Peyer's patch (tissue), 4 donors: ENCODE measurements around the gene GULP1. TPM values are rescaled to one million over a fixed set of nuclear protein-coding genes. Genes with fewer than 3 reads are reported as not detected.

Source experiments
- DNase-seq, 3 donors: peaks; one replicate each; pipeline ENCODE4 v3.0.0-alpha.2; 2017 to 2019
- H3K27ac ChIP-seq, 4 donors: fragments of 200-600 bp; sonication (generic); one replicate each; pipeline ENCODE4 v1.5.1; 2016 to 2019
- H3K27me3 ChIP-seq, 2 donors: fragments of 200-600 bp; sonication (generic); one replicate each; pipeline ENCODE4 v1.5.1; 2019
- H3K36me3 ChIP-seq, 3 donors: fragments of 200-600 bp; sonication (generic); one replicate each; pipeline ENCODE4 v1.5.1; 2016 to 2019
- H3K4me1 ChIP-seq, 4 donors: fragments of 200-600 bp; sonication (generic); one replicate each; pipeline ENCODE4 v1.5.1; 2016 to 2019
- H3K4me3 ChIP-seq, 4 donors: fragments of 200-600 bp; sonication (generic); 1 replicate in 3 of 4; 2 replicates in 1 of 4; pipeline ENCODE4 v1.5.1; 2016 to 2019; ENCODE audit warnings: mild to moderate bottlenecking in 1 of 4
- H3K9me3 ChIP-seq, 4 donors: fragments of 200-600 bp; sonication (generic); one replicate each; pipeline ENCODE4 v1.5.1; 2016 to 2019; ENCODE audit warnings: mild to moderate bottlenecking in 1 of 4
- CTCF ChIP-seq, 6 experiments: fragments of 450-650 bp in 4 of 6; fragments of 200-600 bp in 2 of 6; sonication (generic) in 1 of 6; IDR thresholded peaks; one replicate each; pipeline ENCODE4 v1.5.1; 2017 to 2019; ENCODE audit warnings: antibody characterized with exemption in 6 of 6, mild to moderate bottlenecking in 3 of 6, moderate library complexity in 1 of 6
- POLR2A ChIP-seq, 2 donors: fragments of 450-650 bp; IDR thresholded peaks; one replicate each; pipeline ENCODE4 v1.5.1; 2017; ENCODE audit warnings: antibody characterized with exemption in 2 of 2, mild to moderate bottlenecking in 2 of 2, moderate library complexity in 2 of 2
- total RNA-seq, 4 donors: library from RNA; depleted of rRNA; stranded (reverse); fragments of >200 nt; gene quantifications; one replicate each; pipeline ENCODE4 v1.1.0, GENCODE V29; 2016

Gene GULP1
- total RNA-seq, 4 donors from 2014 or later, result 18.8 to 101 (median 29.3) TPM

GRCh38 chr2:188478724-188479123, 187.1 kb downstream of the GULP1 start:
- H3K4me3 ChIP-seq, result no peak overlapping the region
- no peaks in the 10 kb centered on the region for H3K36me3 ChIP-seq
- no peak for TF ChIP-seq POLR2A (IDR thresholded peaks at IDR 0.05)
- TF ChIP-seq CTCF (IDR thresholded peaks at IDR 0.05), result no peak
- no peaks in the 10 kb centered on the region for H3K4me1 ChIP-seq
- no peaks in the 10 kb centered on the region for H3K9me3 ChIP-seq
- H3K27ac ChIP-seq, result no peak overlapping the region
- no peaks in the 10 kb centered on the region for H3K27me3 ChIP-seq
- no peak for DNase-seq

DNA sequence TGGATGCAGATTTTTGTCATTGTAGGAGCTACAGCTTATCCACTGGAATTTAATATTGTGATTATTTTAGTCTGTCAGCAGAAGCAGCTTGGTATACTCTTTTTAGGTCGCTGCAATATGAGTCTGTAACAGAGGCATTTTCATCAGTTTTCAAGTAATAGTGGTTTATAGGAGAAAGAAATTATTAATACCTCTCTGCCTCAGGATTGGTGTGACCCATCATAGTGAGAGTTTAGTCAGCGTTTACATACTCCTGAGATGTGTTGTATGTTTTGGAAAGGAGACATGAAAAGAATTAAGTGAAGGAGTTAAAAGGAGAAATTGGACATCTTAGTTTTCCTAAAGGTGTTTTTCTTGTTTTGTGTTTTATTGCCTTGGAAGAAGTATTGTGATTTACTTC, 189.8 kb downstream of the GULP1 start:
- H3K4me1 ChIP-seq, result no peaks in the 10 kb centered on the region
- H3K27ac ChIP-seq, result no peak overlapping the region
- TF ChIP-seq POLR2A (IDR thresholded peaks at IDR 0.05) (no peak), CTCF (IDR thresholded peaks at IDR 0.05) (no peak)
- no peaks in the 10 kb centered on the region for H3K36me3 ChIP-seq
- H3K9me3 ChIP-seq, result no peaks in the 10 kb centered on the region
- DNase-seq, result no peak
- no peaks in the 10 kb centered on the region for H3K27me3 ChIP-seq
- no peak overlapping the region for H3K4me3 ChIP-seq

DNA sequence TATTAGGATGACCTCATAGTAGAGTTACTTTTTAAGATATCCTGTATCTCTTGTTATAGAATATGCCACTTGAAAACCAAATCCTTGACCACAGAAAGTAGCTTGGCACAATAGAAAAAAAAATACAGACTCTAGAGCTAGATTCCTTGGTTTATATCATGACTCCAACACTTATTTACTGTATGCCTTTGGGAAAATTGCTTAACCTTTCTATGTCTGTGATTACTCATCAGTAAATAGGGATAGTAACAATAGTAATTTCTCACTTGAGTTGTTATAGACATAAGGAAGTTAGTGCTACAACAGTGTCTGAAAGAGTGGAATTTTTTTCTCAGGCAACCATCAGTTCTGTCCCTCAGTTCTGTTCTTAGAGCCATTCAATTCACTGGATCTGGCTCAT, 193.8 kb downstream of the GULP1 start:
- TF ChIP-seq CTCF (IDR thresholded peaks at IDR 0.05) (no peak), POLR2A (IDR thresholded peaks at IDR 0.05) (no peak)
- H3K27me3 ChIP-seq, result no peaks in the 10 kb centered on the region
- H3K27ac ChIP-seq, result no peak overlapping the region
- H3K36me3 ChIP-seq, result no peaks in the 10 kb centered on the region
- no peak for DNase-seq
- no peak overlapping the region for H3K4me3 ChIP-seq
- H3K4me1 ChIP-seq, result no peaks in the 10 kb centered on the region
- H3K9me3 ChIP-seq, result no peaks in the 10 kb centered on the region

GRCh38 chr2:188492751-188493150, 201.1 kb downstream of the GULP1 start:
- H3K36me3 ChIP-seq, result no peaks in the 10 kb centered on the region
- no peaks in the 10 kb centered on the region for H3K27me3 ChIP-seq
- H3K4me1 ChIP-seq, result no peaks in the 10 kb centered on the region
- TF ChIP-seq POLR2A (IDR thresholded peaks at IDR 0.05) (no peak), CTCF (IDR thresholded peaks at IDR 0.05) (no peak)
- no peaks in the 10 kb centered on the region for H3K9me3 ChIP-seq
- H3K27ac ChIP-seq, result no peak overlapping the region
- no peak for DNase-seq
- no peak overlapping the region for H3K4me3 ChIP-seq

GRCh38 chr2:188494906-188495305, 203.2 kb downstream of the GULP1 start:
- H3K36me3 ChIP-seq, result no peaks in the 10 kb centered on the region
- no peak overlapping the region for H3K4me3 ChIP-seq
- no peaks in the 10 kb centered on the region for H3K4me1 ChIP-seq
- H3K27me3 ChIP-seq, result no peaks in the 10 kb centered on the region
- no peak for DNase-seq
- no peaks in the 10 kb centered on the region for H3K9me3 ChIP-seq
- no peak overlapping the region for H3K27ac ChIP-seq
- no peak for TF ChIP-seq CTCF (IDR thresholded peaks at IDR 0.05)
- TF ChIP-seq POLR2A (IDR thresholded peaks at IDR 0.05), result no peak

DNA sequence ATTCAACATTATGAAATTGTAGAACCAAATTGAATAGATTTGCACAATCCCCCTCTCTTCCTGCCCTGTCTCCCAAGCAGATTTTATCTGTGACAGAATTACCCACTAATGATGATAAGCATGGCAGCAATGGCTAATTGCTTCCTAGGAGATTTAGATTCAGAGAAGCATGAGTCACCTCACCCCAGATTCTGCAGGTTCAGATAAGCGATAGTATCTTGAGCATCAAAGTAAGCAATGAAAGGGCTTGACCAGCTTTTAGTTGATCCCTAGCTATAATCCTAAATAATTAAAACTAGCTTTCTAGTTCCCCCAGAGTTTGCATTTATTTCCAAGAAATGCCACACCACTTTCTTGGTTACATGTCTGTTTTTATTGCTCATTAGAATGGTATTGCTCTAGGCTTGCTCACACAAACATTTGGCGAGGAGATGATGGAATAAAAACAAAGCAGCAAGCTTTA, 204.3 kb downstream of the GULP1 start:
- Histone ChIP-seq H3K9me3 (no peaks in the 10 kb centered on the region), H3K4me1 (no peaks in the 10 kb centered on the region), H3K4me3 (no peak overlapping the region), H3K36me3 (no peaks in the 10 kb centered on the region), H3K27me3 (no peaks in the 10 kb centered on the region), H3K27ac (no peak overlapping the region)
- TF ChIP-seq POLR2A (IDR thresholded peaks at IDR 0.05), result no peak
- TF ChIP-seq CTCF (IDR thresholded peaks at IDR 0.05), result no peak
- no peak for DNase-seq
